Caco-2 (cell line): ENCODE measurements around the gene GID8. TPM values are rescaled to one million over a fixed set of nuclear protein-coding genes. Genes with fewer than 3 reads are reported as not detected.
"Not testable (repeated sequence)": the region's sequence is repeated elsewhere in the genome, so short reads cannot be mapped to it uniquely, and the experiment has no call there.

ENCODE experiments used
- BruUV-seq: library from RNA; stranded (reverse); fragments of 400-500 nt; replicated peaks from 2 replicates; lab custom pipeline; 2021; lab: Mats Ljungman, UMichigan
- CTCF ChIA-PET: fragments of 300-600 bp; sonication (Branson Sonifier 250); formaldehyde crosslinking; loops from one replicate; lab custom pipeline; 2022; ENCODE audit warnings: antibody characterized with exemption; lab: Charles Lee
- POLR2A ChIA-PET: fragments of 300-600 bp; sonication (Branson Sonifier 250); formaldehyde crosslinking; loops from one replicate; lab custom pipeline; 2022; ENCODE audit warnings: antibody characterized with exemption; lab: Charles Lee
- DNase-seq, 2 experiments: peaks; one replicate each; pipeline versions ENCODE4 v3.0.0 to v3.0.0-alpha.2; 2020 to 2022
- H3K27me3 ChIP-seq: replicated peaks from 2 replicates; pipeline ENCODE4 v1.6.0; 2011; ENCODE audit warnings: low read length; ENCODE audit not compliant: control insufficient read depth, insufficient read depth
- H3K36me3 ChIP-seq: 2 replicates; pipeline ENCODE4 v1.5.1; 2011; ENCODE audit warnings: low read length; ENCODE audit not compliant: control insufficient read depth, insufficient read depth
- H3K4me1 ChIP-seq: fragments of 250-450 bp; sonication (Bioruptor Pico); 2 replicates; pipeline ENCODE4 v1.5.1; 2020; ENCODE audit warnings: mild to moderate bottlenecking
- H3K4me3 ChIP-seq: 2 replicates; pipeline ENCODE4 v1.5.1; 2011; ENCODE audit warnings: low read depth, mild to moderate bottlenecking, control low read depth, low read length
- H3K9me3 ChIP-seq: fragments of 250-450 bp; sonication (Bioruptor Pico); 2 replicates; pipeline ENCODE4 v1.5.1; 2020; ENCODE audit warnings: mild to moderate bottlenecking, moderate library complexity
- H3K27ac Mint-ChIP-seq: one replicate; pipeline ENCODE4 v1.8.0; 2022; ENCODE audit warnings: mixed read lengths; ENCODE audit not compliant: unreplicated experiment
- H3K27me3 Mint-ChIP-seq: one replicate; pipeline ENCODE4 v1.8.0; 2022; ENCODE audit warnings: mixed read lengths; ENCODE audit not compliant: insufficient read depth, unreplicated experiment
- H3K36me3 Mint-ChIP-seq: one replicate; pipeline ENCODE4 v1.8.0; 2022; ENCODE audit warnings: mild to moderate bottlenecking, mixed read lengths; ENCODE audit not compliant: insufficient read depth, unreplicated experiment
- H3K4me1 Mint-ChIP-seq: one replicate; pipeline ENCODE4 v1.8.0; 2022; ENCODE audit warnings: low read depth, mixed read lengths; ENCODE audit not compliant: unreplicated experiment
- H3K4me3 Mint-ChIP-seq: one replicate; pipeline ENCODE4 v1.8.0; 2022; ENCODE audit warnings: mild to moderate bottlenecking, moderate library complexity, mixed read lengths; ENCODE audit not compliant: unreplicated experiment
- H3K9me3 Mint-ChIP-seq: one replicate; pipeline ENCODE4 v1.8.0; 2022; ENCODE audit warnings: mixed read lengths; ENCODE audit not compliant: unreplicated experiment
- intact Hi-C: fragments of 100-400 bp; cut with micrococcal nuclease; formaldehyde crosslinking; loops from one replicate; pipeline ENCODE4 v1.10.0; 2022; ENCODE audit not compliant: unreplicated experiment
- total RNA-seq: library from RNA; stranded (reverse); gene quantifications from 2 replicates; pipeline ENCODE4 v1.2.3, GENCODE V29; 2022
- TF ChIP-seq, protein P1 (sequence below), 2 experiments: fragments of 200-600 bp in 1 of 2; IDR thresholded peaks; 1 replicate in 1 of 2; 2 replicates in 1 of 2; pipeline versions ENCODE4 v1.5.1 to v1.8.0; 2011 to 2022; ENCODE audit warnings: antibody characterized with exemption in 1 of 2, control low read depth in 1 of 2, inconsistent platforms in 1 of 2, low read depth in 1 of 2, low read length in 1 of 2, mild to moderate bottlenecking in 1 of 2, moderate library complexity in 1 of 2; ENCODE audit not compliant: insufficient read depth in 1 of 2, severe bottlenecking in 1 of 2, unreplicated experiment in 1 of 2

The GID8 gene
- total RNA-seq, 1 experiment from 2014 or later: 133 TPM

DNA sequence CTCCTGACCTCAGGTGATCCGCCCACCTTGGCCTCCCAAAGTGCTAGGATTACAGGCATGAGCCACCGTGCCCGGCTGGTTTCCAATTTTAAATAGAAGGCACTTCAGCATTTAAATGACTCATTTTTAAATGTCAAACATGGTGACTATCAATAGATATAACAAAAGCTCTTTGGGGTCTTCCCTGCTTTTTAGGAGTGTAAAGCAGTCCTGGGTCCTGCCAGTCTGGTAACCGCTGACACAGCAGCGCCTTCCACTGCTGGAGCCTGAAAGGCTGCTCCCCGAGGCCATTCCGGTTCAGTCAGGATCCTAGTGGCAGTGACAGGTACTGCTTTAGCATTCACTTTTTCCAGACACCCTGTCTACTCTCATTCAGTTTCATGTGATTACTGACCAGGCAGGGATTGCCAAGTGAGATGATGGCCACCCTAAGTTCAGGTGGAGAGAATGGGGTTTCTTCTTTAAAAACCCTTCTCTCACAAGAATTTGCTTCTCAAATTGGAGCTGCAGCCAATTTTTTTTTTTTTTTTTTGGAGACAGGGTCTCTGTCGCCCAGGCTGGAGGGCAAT lies 16.7 kb upstream of the GID8 start:
- H3K27me3 Mint-ChIP-seq: no peaks in the 10 kb centered on the region
- Histone ChIP-seq H3K9me3 (no peaks in the 10 kb centered on the region), H3K4me3 (no peak overlapping the region), H3K4me1 (peaks cover 57% of the 10 kb centered on the region), H3K27me3 (no peaks in the 10 kb centered on the region), H3K36me3 (peaks cover 1% of the 10 kb centered on the region; the same call in 1 of the 2 replicates)
- H3K4me1 Mint-ChIP-seq: peaks cover 69% of the 10 kb centered on the region
- peaks cover 56% of the 10 kb centered on the region for H3K36me3 Mint-ChIP-seq
- intact Hi-C loops: loop anchor here (1.0 kb wide), 1 partner anchor 21 kb away; no protein-coding TSS in a partner anchor
- peak; percentile 83 to 84 for DNase-seq
- TF ChIP-seq, protein P1, sequence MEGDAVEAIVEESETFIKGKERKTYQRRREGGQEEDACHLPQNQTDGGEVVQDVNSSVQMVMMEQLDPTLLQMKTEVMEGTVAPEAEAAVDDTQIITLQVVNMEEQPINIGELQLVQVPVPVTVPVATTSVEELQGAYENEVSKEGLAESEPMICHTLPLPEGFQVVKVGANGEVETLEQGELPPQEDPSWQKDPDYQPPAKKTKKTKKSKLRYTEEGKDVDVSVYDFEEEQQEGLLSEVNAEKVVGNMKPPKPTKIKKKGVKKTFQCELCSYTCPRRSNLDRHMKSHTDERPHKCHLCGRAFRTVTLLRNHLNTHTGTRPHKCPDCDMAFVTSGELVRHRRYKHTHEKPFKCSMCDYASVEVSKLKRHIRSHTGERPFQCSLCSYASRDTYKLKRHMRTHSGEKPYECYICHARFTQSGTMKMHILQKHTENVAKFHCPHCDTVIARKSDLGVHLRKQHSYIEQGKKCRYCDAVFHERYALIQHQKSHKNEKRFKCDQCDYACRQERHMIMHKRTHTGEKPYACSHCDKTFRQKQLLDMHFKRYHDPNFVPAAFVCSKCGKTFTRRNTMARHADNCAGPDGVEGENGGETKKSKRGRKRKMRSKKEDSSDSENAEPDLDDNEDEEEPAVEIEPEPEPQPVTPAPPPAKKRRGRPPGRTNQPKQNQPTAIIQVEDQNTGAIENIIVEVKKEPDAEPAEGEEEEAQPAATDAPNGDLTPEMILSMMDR (IDR thresholded peaks at IDR 0.05; ENCODE audit: insufficient read depth in 1 of 2, low read depth in 1 of 2, low read length in 1 of 2, severe bottlenecking in 1 of 2, unreplicated experiment in 1 of 2): peak; percentile 69 to 82
- H3K27ac Mint-ChIP-seq: peak overlapping the region; percentile 49
- ChIA-PET CTCF (interaction anchor here (1.2 to 1.7 kb wide), 2 partner anchors 13 to 18 kb away, joined by 4 to 6 read pairs; no protein-coding TSS in a partner anchor), POLR2A (no interaction called here)
- H3K4me3 Mint-ChIP-seq: no peak overlapping the region
- no peaks in the 10 kb centered on the region for H3K9me3 Mint-ChIP-seq
- BruUV-seq: no TSS peak

DNA sequence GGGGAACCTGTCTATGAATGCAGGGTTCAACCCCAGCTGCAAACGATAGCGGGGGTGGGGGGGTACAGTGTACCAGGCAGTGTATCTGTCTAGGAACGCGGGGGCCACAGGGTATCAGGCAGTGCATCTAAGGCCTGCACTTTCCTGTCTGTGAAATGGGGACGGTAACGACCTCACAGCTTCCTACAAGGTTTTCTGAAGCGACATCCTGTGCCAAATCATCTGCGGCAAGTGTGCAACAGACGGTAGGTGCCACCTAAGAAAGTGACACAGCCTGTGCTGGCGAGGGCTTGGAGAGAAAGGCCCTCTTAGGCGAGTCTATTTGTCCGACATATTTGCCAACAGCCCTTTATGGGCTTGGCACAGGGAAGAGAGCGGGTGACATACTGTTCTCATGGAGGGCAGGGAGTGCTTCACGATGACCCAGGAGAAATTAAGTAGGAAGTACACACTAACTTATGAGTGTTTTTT lies 15.5 kb upstream of the GID8 start:
- Histone ChIP-seq H3K36me3 (peaks cover 1% of the 10 kb centered on the region; the same call in 1 of the 2 replicates), H3K27me3 (no peaks in the 10 kb centered on the region), H3K4me3 (no peak overlapping the region), H3K9me3 (no peaks in the 10 kb centered on the region), H3K4me1 (peaks cover 51% of the 10 kb centered on the region)
- H3K36me3 Mint-ChIP-seq: peaks cover 59% of the 10 kb centered on the region
- CTCF ChIA-PET: no interaction called here
- peak in 1 of 2 experiments; percentile 40 for DNase-seq
- no peak overlapping the region for H3K4me3 Mint-ChIP-seq
- peaks cover 56% of the 10 kb centered on the region for H3K4me1 Mint-ChIP-seq
- intact Hi-C loops: no loop called here
- H3K27ac Mint-ChIP-seq: peak overlapping the region; percentile 24
- H3K27me3 Mint-ChIP-seq: no peaks in the 10 kb centered on the region
- TF ChIP-seq, protein P1 (IDR thresholded peaks at IDR 0.05; ENCODE audit: insufficient read depth in 1 of 2, low read depth in 1 of 2, low read length in 1 of 2, severe bottlenecking in 1 of 2, unreplicated experiment in 1 of 2): no peak
- no peaks in the 10 kb centered on the region for H3K9me3 Mint-ChIP-seq
- BruUV-seq: no TSS peak
- POLR2A ChIA-PET: no interaction called here

DNA sequence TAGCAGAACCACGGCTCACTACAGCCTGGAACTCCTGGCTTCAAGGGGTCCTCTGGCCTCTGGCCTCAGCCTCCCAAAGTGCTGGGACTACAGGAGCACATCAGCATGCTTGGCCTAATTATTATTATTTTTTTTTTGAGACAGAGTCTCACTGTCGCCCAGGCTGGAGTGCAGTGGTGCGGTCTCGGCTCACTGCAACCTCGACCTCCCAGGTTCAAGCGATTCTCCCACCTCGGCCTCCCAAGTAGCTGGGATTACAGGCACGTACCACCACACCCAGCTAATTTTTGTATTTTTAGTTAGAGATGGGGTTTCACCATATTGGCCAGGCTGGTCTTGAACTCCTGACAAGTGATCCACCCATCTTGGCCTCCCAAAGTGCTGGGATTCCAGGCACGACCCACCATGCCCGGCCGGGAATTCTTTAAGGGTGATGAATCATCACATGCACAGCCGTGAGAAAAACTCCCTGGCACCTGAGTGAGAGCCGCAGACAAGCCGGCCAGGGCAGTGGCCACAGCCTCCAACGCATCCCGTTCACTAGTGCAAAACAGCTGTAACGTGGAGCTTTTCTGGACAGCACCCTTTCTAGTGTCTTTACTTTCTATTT lies 14.8 kb upstream of the GID8 start:
- H3K27me3 Mint-ChIP-seq, H3K4me3 ChIP-seq, H3K9me3 Mint-ChIP-seq, H3K4me3 Mint-ChIP-seq, H3K9me3 ChIP-seq, H3K36me3 ChIP-seq, H3K27me3 ChIP-seq, CTCF ChIA-PET, BruUV-seq, intact Hi-C loops: not testable (repeated sequence)
- Mint-ChIP-seq H3K27ac (peak overlapping the region; percentile 95), H3K36me3 (peaks cover 61% of the 10 kb centered on the region), H3K4me1 (peaks cover 56% of the 10 kb centered on the region)
- peaks cover 48% of the 10 kb centered on the region for H3K4me1 ChIP-seq
- POLR2A ChIA-PET: interaction anchor here (0.5 to 1.4 kb wide), 2 partner anchors 12 to 129 kb away, joined by 5 read pairs; no protein-coding TSS in a partner anchor
- peak in 1 of 2 experiments; percentile 63 for DNase-seq
